ENCODE measurements around the gene SPRING1. TPM values are rescaled to one million over a fixed set of nuclear protein-coding genes. Genes with fewer than 3 reads are reported as not detected.

The SPRING1 gene
- total and polyA plus RNA-seq, 2 of the 13 experiments (the other 11 are each of a cell fraction or from before 2014, with no cell fraction given), result 20.0 to 51.8 TPM

GRCh38 chr12:116735951-116736599 is 1.8 kb downstream of the SPRING1 start:
- 28% methylated on average over 9 of the region's 9 CpGs for WGBS (ENCODE audit: low lambda C conversion rate)
- peak; percentile 90 for FAIRE-seq
- H2AFZ ChIP-seq (ENCODE audit: low read length), result no peak overlapping the region
- TF ChIP-seq ZNF709 (CRISPR knock-in tag; IDR thresholded peaks at IDR 0.05), result no peak
- TF ChIP-seq ZFP90 (CRISPR knock-in tag; IDR thresholded peaks at IDR 0.05; ENCODE audit: borderline replicate concordance), result no peak
- TF ChIP-seq BCL3 (CRISPR knock-in tag; IDR thresholded peaks at IDR 0.05), result no peak
- no peak for TF ChIP-seq NFIB (CRISPR knock-in tag; IDR thresholded peaks at IDR 0.05; ENCODE audit: borderline replicate concordance)
- TF ChIP-seq ZNF550 (CRISPR knock-in tag; IDR thresholded peaks at IDR 0.05; ENCODE audit: borderline replicate concordance), result no peak
- no peak for TF ChIP-seq KDM1A (CRISPR knock-in tag; IDR thresholded peaks at IDR 0.05)
- TF ChIP-seq CBFB (CRISPR knock-in tag; IDR thresholded peaks at IDR 0.05), result no peak
- TF ChIP-seq HNF4A (CRISPR knock-in tag; IDR thresholded peaks at IDR 0.05), result 0 out of 2 replicates have a peak, but pooled peaks have one; percentile 18
- no peak for TF ChIP-seq ZGPAT (CRISPR knock-in tag; IDR thresholded peaks at IDR 0.05)
- TF ChIP-seq PPARG (CRISPR knock-in tag; conservative IDR thresholded peaks at IDR 0.05), result peak; percentile 69
- peak; percentile 80 for TF ChIP-seq ARID5B (CRISPR knock-in tag; IDR thresholded peaks at IDR 0.05)
- TF ChIP-seq REL (CRISPR knock-in tag; conservative IDR thresholded peaks at IDR 0.05), result no peak
- no peak for TF ChIP-seq ZNF670 (CRISPR knock-in tag; IDR thresholded peaks at IDR 0.05; ENCODE audit: borderline replicate concordance)
- TF ChIP-seq PRMT3 (CRISPR knock-in tag; IDR thresholded peaks at IDR 0.05; ENCODE audit: borderline replicate concordance, low read depth), result no peak
- TF ChIP-seq ZNF34 (CRISPR knock-in tag; IDR thresholded peaks at IDR 0.05; ENCODE audit: borderline replicate concordance), result no peak

More at GRCh38 chr12:116735951-116736599, 1.8 kb downstream of the SPRING1 start:
- no peak for ATAC-seq
- peak overlapping the region; percentile 87 for H3K9ac ChIP-seq (ENCODE audit: insufficient read depth, low read depth, low read length)
- no peaks in the 10 kb centered on the region; a peak in 1 of 5 replicates for H3K27me3 ChIP-seq (ENCODE audit: control insufficient read depth in 1 of 2, insufficient read depth in 2 of 2, low read length in 2 of 2)
- ChIA-PET CTCF (ENCODE audit: low intra/inter-chr PET ratio, low total read pairs) (no interaction called here), POLR2A (interaction anchor here (0.6 to 1.5 kb wide), 2 partner anchors 9 to 175 kb away, joined by 3 to 4 read pairs; partner anchors contain the start of gene FBXW8)
- H3K4me1 ChIP-seq (ENCODE audit: insufficient read depth, low read length), result peaks cover 63% of the 10 kb centered on the region
- peak; percentile 82 for DNase-seq (ENCODE audit: low spot score)
- peak overlapping the region; percentile 76 to 97 (median 89) for H3K4me3 ChIP-seq (replicated peaks in 1 of 3; ENCODE audit: insufficient read depth in 1 of 3, low read depth in 2 of 3, low read length in 3 of 3)
- peaks cover 40% of the 10 kb centered on the region for H3K79me2 ChIP-seq (ENCODE audit: insufficient read depth, low read length)
- peaks cover 0 to 3% of the 10 kb centered on the region in 2 experiments; a peak in 2 of 5 replicates for H3K36me3 ChIP-seq (replicated peaks in 1 of 2; ENCODE audit: control insufficient read depth in 1 of 2, insufficient read depth in 2 of 2, low read length in 2 of 2)
- H4K20me1 ChIP-seq (ENCODE audit: insufficient read depth, low read length), result peaks cover 9% of the 10 kb centered on the region; the same call in 1 of the 2 replicates
- H3K27ac ChIP-seq (ENCODE audit: extremely low read length, insufficient read depth, low read length), result peak overlapping the region; percentile 63
- no peaks in the 10 kb centered on the region for H3K9me3 ChIP-seq (ENCODE audit: low read length)
- H3K4me2 ChIP-seq (ENCODE audit: low read depth, low read length), result peak overlapping the region; percentile 91
- in situ Hi-C loops (cut with HindIII; ENCODE audit: extremely low pct_ligation_motif_present, low pct_unique_long_range_greater_than_20kb), result no loop called here
- intact Hi-C loops (cut with micrococcal nuclease; ENCODE audit: unreplicated experiment), result loop anchor here (10.0 kb wide), 1 partner anchor 179 kb away; the partner anchor contains the start of gene FBXW8
- no TSS peak for BruUV-seq (replicated peaks)

Measured in HepG2 (cell line).